GM19395 (cell line): Measurements from ENCODE around the gene KHDC3L.

Experiments used
- ATAC-seq: cut with Tn5 transposase; IDR thresholded peaks from one replicate; pipeline ENCODE4 v1.9.1; 2021; ENCODE audit warnings: mild to moderate bottlenecking, moderate library complexity; ENCODE audit not compliant: unreplicated experiment

The KHDC3L gene

GRCh38 chr6:73362358-73362757 is at the start of gene KHDC3L:
KHDC3L (plus strand) TSS chr6:73362658; CDS start chr6:73362730, 72 bp downstream.
- ATAC-seq = no peak

- ATAC-seq = no peak
These were observed 47.6 kb upstream of the KHDC3L start for GRCh38 chr6:73314577-73315492.

- ATAC-seq = no peak
These were observed 39.1 kb upstream of the KHDC3L start for GRCh38 chr6:73323323-73323722.

GRCh38 chr6:73325656-73326055 is 36.8 kb upstream of the KHDC3L start:
- no peak for ATAC-seq

GRCh38 chr6:73328790-73329189 is 33.7 kb upstream of the KHDC3L start:
- ATAC-seq = no peak

GRCh38 chr6:73329201-73329600 is 33.3 kb upstream of the KHDC3L start:
- ATAC-seq = peak; percentile 74

GRCh38 chr6:73339340-73339739 is 23.1 kb upstream of the KHDC3L start:
- ATAC-seq = no peak

- ATAC-seq = no peak
These were observed 22.4 kb upstream of the KHDC3L start for GRCh38 chr6:73340048-73340447.

GRCh38 chr6:73341335-73341734 is 21.1 kb upstream of the KHDC3L start:
- ATAC-seq = no peak

- no peak for ATAC-seq
These were observed 20.3 kb upstream of the KHDC3L start for GRCh38 chr6:73342174-73342573.

- ATAC-seq = no peak
These were observed 19.3 kb upstream of the KHDC3L start for GRCh38 chr6:73343164-73343563.

- no peak for ATAC-seq
These were observed 13.8 kb upstream of the KHDC3L start for GRCh38 chr6:73348550-73349204.

GRCh38 chr6:73349311-73349710 is 13.1 kb upstream of the KHDC3L start:
- ATAC-seq = no peak

- ATAC-seq = no peak
These were observed 8.5 kb upstream of the KHDC3L start, which contains the start of gene DPPA5 for GRCh38 chr6:73353636-73354593. DPPA5 (minus strand) TSS chr6:73354276; CDS start chr6:73354225, 51 bp downstream.

- no peak for ATAC-seq
These were observed 545 bp downstream of the KHDC3L start for GRCh38 chr6:73362869-73363536.

- no peak for ATAC-seq
These were observed 1.0 kb downstream of the KHDC3L start for GRCh38 chr6:73363537-73363875.

GRCh38 chr6:73364121-73364520 is 1.7 kb downstream of the KHDC3L start:
- ATAC-seq = no peak

GRCh38 chr6:73364549-73364948 is 2.1 kb downstream of the KHDC3L start:
- no peak for ATAC-seq

GRCh38 chr6:73367761-73368355 is 5.4 kb downstream of the KHDC3L start:
- ATAC-seq = no peak

- no peak for ATAC-seq
These were observed 6.2 kb downstream of the KHDC3L start for GRCh38 chr6:73368675-73369074.
